Tibial nerve (tissue), 4 donors: ENCODE measurements around the gene AMDHD2. TPM values are rescaled to one million over a fixed set of nuclear protein-coding genes. Genes with fewer than 3 reads are reported as not detected.

Experiments used
- DNase-seq, 2 donors: peaks; one replicate each; pipeline ENCODE4 v3.0.0-alpha.2; 2019; ENCODE audit warnings: low spot score in 2 of 2
- H3K27ac ChIP-seq, 4 donors: fragments of 200-600 bp; sonication (generic) in 3 of 4; one replicate each; pipeline ENCODE4 v1.5.1; 2017 to 2019; ENCODE audit warnings: mild to moderate bottlenecking in 1 of 4
- H3K27me3 ChIP-seq, 2 donors: fragments of 200-600 bp; sonication (generic) in 1 of 2; one replicate each; pipeline versions ENCODE4 v1.5.1 to v1.6.0; 2017 to 2019
- H3K36me3 ChIP-seq, 3 donors: fragments of 200-600 bp; sonication (generic); one replicate each; pipeline ENCODE4 v1.5.1; 2018 to 2019
- H3K4me1 ChIP-seq, 4 donors: fragments of 200-600 bp; sonication (generic) in 3 of 4; one replicate each; pipeline ENCODE4 v1.5.1; 2017 to 2019
- H3K4me3 ChIP-seq, 4 donors: fragments of 200-600 bp; sonication (generic) in 3 of 4; one replicate each; pipeline ENCODE4 v1.5.1; 2017 to 2019; ENCODE audit warnings: mild to moderate bottlenecking in 1 of 4, moderate library complexity in 1 of 4
- H3K9me3 ChIP-seq, 4 donors: fragments of 200-600 bp; sonication (generic) in 3 of 4; one replicate each; pipeline ENCODE4 v1.5.1; 2017 to 2019
- EP300 ChIP-seq, 2 donors: sonication (generic); formaldehyde crosslinking; IDR thresholded peaks; one replicate each; pipeline ENCODE4 v1.6.1; 2017; ENCODE audit warnings: antibody characterized with exemption in 2 of 2, mild to moderate bottlenecking in 1 of 2
- POLR2A ChIP-seq, 2 donors: fragments of 450-650 bp; IDR thresholded peaks; one replicate each; pipeline ENCODE4 v1.6.1; 2017; ENCODE audit warnings: antibody characterized with exemption in 2 of 2, mild to moderate bottlenecking in 2 of 2, moderate library complexity in 2 of 2
- WGBS, 2 donors: methylation state at CpG; one replicate each; pipeline ENCODE4 v1.1.5; 2018; 5-methylcytosine and 5-hydroxymethylcytosine counted together
- total RNA-seq, 4 donors: library from RNA; depleted of rRNA; stranded (reverse); fragments of >200 nt; gene quantifications; one replicate each; pipeline ENCODE4 v1.1.0, GENCODE V29; 2016
- TF ChIP-seq, protein P1 (sequence below), 5 experiments: fragments of 200-600 bp in 3 of 5; fragments of 450-650 bp in 2 of 5; sonication (generic) in 3 of 5; IDR thresholded peaks; one replicate each; pipeline ENCODE4 v1.5.1; 2016 to 2019; ENCODE audit warnings: antibody characterized with exemption in 5 of 5, mild to moderate bottlenecking in 3 of 5, moderate library complexity in 2 of 5

The AMDHD2 gene
- total RNA-seq, 4 donors from 2014 or later = 40.4 to 64.5 (median 55.2) TPM

- H3K36me3 ChIP-seq = peaks cover 0 to 4% (median 0%) of the 10 kb centered on the region in 3 donors
- no peak overlapping the region for H3K4me3 ChIP-seq
- H3K4me1 ChIP-seq = peaks cover 0 to 49% (median 31%) of the 10 kb centered on the region in 4 donors
- whole genome bisulfite sequencing, 2 donors = 89 to 90% methylated on average over 15 to 16 of the region's 17 CpGs
- no peaks in the 10 kb centered on the region for H3K27me3 ChIP-seq
- no peak for DNase-seq
- H3K27ac ChIP-seq = peak overlapping the region in 3 of 4 donors; percentile 98 to 100 (median 99)
- TF ChIP-seq EP300 (IDR thresholded peaks at IDR 0.05) (no peak), POLR2A (IDR thresholded peaks at IDR 0.05) (no peak)
- TF ChIP-seq, protein P1, sequence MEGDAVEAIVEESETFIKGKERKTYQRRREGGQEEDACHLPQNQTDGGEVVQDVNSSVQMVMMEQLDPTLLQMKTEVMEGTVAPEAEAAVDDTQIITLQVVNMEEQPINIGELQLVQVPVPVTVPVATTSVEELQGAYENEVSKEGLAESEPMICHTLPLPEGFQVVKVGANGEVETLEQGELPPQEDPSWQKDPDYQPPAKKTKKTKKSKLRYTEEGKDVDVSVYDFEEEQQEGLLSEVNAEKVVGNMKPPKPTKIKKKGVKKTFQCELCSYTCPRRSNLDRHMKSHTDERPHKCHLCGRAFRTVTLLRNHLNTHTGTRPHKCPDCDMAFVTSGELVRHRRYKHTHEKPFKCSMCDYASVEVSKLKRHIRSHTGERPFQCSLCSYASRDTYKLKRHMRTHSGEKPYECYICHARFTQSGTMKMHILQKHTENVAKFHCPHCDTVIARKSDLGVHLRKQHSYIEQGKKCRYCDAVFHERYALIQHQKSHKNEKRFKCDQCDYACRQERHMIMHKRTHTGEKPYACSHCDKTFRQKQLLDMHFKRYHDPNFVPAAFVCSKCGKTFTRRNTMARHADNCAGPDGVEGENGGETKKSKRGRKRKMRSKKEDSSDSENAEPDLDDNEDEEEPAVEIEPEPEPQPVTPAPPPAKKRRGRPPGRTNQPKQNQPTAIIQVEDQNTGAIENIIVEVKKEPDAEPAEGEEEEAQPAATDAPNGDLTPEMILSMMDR (IDR thresholded peaks at IDR 0.05) = no peak
- no peaks in the 10 kb centered on the region for H3K9me3 ChIP-seq
Measured at GRCh38 chr16:2511996-2512734, 8.0 kb upstream of the AMDHD2 start.

DNA sequence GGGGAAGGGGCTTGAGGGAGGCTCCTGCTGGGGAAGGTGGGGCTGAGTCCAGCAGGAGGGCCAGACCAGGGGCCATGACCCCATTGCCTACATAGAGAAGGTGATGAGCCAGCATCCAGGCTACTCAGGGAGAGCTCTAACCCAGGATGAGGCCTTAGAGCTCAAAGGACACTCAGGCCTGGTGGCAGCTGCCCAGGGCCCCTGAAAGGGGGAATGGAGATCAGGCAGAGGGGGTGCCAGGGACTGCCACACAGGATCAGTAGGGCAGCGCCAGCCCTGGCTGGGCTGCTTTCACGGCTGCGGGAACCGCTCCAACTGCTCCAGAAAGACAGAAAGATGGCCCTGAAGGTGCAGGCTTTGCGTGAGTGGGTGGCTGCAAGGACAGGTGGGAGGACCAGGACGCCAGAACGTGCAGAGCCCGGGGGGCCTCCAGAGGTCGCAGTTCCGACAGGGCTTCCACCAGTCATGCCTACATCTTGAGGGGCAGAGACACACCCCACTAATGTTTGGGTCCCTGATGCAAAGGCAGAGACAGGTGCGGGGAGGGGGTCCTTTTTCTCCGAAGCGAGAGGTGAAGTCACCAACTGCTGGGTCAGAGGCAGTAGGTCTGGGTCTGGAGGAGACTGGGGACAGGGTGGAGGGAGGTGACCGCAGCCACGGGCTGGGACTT is 7.3 kb upstream of the AMDHD2 start:
- H3K4me1 ChIP-seq = peaks cover 0 to 56% (median 36%) of the 10 kb centered on the region in 4 donors

DNA sequence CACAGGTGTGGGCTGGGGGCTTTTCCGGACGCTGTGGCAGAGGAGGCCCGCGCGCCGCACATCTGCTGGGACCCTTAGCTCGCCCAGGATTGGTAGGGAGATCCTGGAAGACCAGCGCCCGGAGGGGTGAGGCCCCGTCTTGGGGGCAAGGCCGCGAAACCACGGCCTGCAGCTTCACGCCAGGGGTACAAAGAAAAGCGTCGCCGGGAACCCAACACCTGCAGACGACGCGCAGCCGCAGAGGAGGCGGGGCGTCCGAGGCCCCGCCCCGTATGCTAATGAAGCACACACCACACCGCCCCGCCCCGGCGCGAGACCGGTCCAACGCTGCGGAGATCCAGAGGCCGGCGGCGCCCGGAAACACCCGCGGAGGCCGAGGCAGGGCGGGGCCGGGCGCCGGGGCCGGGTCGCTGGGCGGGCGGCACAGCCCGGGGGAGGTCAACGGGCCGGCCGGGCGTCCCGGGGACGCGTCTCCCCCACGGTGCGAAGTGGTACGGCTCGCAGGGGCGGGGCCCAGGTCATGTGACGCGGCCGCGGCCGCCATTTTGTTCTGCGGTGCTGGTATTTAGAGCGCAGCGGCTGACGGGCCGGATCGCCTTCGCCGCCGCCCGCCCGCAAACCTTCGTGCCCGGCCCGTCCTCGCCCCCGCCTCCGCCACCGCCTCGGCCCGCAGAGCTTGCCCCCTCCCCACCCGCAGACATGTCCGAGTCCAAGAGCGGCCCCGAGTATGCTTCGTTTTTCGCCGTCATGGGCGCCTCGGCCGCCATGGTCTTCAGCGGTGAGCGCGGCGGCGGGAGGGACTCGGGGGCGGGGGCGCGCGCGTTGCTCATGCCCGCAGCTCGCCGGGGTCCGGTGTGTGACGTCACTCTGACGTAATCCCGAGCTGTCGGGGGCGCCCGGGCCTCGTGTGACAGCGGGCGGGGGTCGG is 6.5 kb upstream of the AMDHD2 start, which contains the start of gene ATP6V0C:
TSS of gene ATP6V0C (plus strand) at position 548 of the 928 bp plus-strand sequence. CDS start at position 700, 152 bp downstream.
- peak; percentile 93 for DNase-seq
- peak within 1 kb of the TSS; percentile 92 to 100 (median 98) for H3K27ac ChIP-seq
- peaks cover 0 to 4% (median 0%) of the 10 kb centered on the region in 3 donors for H3K36me3 ChIP-seq
- TF ChIP-seq EP300 (IDR thresholded peaks at IDR 0.05) (peak in 1 of 2 donors; percentile 94), POLR2A (IDR thresholded peaks at IDR 0.05) (peak; percentile 77 to 94)
- TF ChIP-seq, protein P1 (IDR thresholded peaks at IDR 0.05) = peak in 2 of 5 experiments; percentile 43 to 61
- peak within 1 kb of the TSS; percentile 89 to 99 (median 94) for H3K4me3 ChIP-seq
- H3K9me3 ChIP-seq = no peaks in the 10 kb centered on the region
- 0 to 1% methylated on average over 29 to 41 of the region's 122 CpGs for WGBS, 2 donors
- H3K27me3 ChIP-seq = no peaks in the 10 kb centered on the region
- H3K4me1 ChIP-seq = peaks cover 0 to 64% (median 44%) of the 10 kb centered on the region in 4 donors

More for the DNA sequence above, 7.3 kb upstream of the AMDHD2 start:
- Histone ChIP-seq H3K4me3 (peak overlapping the region; percentile 36 to 99 (median 94)), H3K9me3 (no peaks in the 10 kb centered on the region), H3K27ac (peak overlapping the region; percentile 92 to 100 (median 98)), H3K27me3 (no peaks in the 10 kb centered on the region), H3K36me3 (peaks cover 0 to 4% (median 0%) of the 10 kb centered on the region in 3 donors)
- no peak for DNase-seq
- TF ChIP-seq, protein P1 (IDR thresholded peaks at IDR 0.05) = no peak
- TF ChIP-seq EP300 (IDR thresholded peaks at IDR 0.05) = no peak
- TF ChIP-seq POLR2A (IDR thresholded peaks at IDR 0.05) = no peak
- 31 to 41% methylated on average over 13 to 15 of the region's 15 CpGs for WGBS, 2 donors

DNA sequence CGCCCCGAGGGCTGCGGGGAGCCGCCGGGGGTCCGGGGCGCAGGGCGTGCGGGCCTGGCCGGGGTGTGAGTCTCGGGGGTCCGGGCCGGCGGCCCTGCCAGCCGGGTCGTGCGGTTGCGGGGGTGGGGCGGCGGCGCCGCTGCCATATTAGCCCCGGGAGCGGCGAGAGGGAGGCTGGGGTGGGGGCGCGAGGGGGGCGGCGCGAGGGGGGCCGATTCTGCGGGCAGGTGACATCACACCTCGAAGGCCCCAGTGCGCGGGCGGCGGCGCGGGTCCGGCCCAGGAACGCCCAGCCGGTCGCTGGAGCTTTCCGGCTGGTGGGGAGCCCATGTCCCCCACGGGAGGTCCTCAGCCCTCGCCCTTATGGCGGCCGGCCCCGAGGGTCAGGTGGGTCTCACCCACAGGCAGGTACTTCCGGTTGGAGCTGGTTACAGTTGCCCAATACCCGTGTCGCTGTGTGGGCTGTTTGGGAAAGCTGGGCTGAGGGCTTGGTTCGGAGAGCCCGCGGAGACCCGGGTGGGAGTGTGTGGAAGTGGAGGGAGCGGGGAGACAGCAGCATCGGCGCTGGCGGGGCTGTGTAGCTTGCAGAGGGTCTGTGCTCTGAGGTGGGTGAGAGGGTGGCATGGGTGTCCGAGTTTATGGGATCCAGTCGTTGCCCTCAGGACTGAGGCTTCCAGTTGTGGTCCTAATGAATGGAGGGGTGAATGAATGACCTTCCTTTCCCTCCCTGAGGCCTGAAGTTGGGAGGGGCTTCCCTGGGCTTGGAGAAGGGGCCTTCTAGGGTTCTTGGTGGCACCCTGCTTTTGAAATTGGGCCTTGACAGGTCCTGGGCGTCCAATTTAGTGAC is 5.6 kb upstream of the AMDHD2 start:
- DNase-seq = no peak
- H3K4me1 ChIP-seq = peaks cover 0 to 73% (median 53%) of the 10 kb centered on the region in 4 donors

More for the DNA sequence above, 5.6 kb upstream of the AMDHD2 start:
- Histone ChIP-seq H3K9me3 (no peaks in the 10 kb centered on the region), H3K27me3 (no peaks in the 10 kb centered on the region), H3K27ac (peak overlapping the region; percentile 92 to 100 (median 98)), H3K4me3 (peak overlapping the region; percentile 89 to 99 (median 94)), H3K36me3 (peaks cover 0 to 9% (median 0%) of the 10 kb centered on the region in 3 donors)
- WGBS, 2 donors = 0 to 1% methylated on average over 11 to 53 of the region's 63 CpGs
- TF ChIP-seq, protein P1 (IDR thresholded peaks at IDR 0.05) = no peak
- TF ChIP-seq POLR2A (IDR thresholded peaks at IDR 0.05) (no peak), EP300 (IDR thresholded peaks at IDR 0.05) (no peak)
